Parietal lobe (tissue), 2 donors: Measurements from ENCODE around the gene NEURL4. TPM values are rescaled to one million over a fixed set of nuclear protein-coding genes. Genes with fewer than 3 reads are reported as not detected.

Experiments
- small RNA-seq: library from RNA; depleted of rRNA; stranded (forward); fragments of <200 nt; gene quantifications from one replicate; pipeline ENCODE3, GENCODE V24; 2014; ENCODE audit warnings: low replicate concordance
- total RNA-seq: library from RNA; depleted of rRNA; stranded (reverse); fragments of >200 nt; gene quantifications from one replicate; pipeline ENCODE4 v1.2.3, GENCODE V29; 2014

The NEURL4 gene
- total RNA-seq = 61.0 TPM

DNA sequence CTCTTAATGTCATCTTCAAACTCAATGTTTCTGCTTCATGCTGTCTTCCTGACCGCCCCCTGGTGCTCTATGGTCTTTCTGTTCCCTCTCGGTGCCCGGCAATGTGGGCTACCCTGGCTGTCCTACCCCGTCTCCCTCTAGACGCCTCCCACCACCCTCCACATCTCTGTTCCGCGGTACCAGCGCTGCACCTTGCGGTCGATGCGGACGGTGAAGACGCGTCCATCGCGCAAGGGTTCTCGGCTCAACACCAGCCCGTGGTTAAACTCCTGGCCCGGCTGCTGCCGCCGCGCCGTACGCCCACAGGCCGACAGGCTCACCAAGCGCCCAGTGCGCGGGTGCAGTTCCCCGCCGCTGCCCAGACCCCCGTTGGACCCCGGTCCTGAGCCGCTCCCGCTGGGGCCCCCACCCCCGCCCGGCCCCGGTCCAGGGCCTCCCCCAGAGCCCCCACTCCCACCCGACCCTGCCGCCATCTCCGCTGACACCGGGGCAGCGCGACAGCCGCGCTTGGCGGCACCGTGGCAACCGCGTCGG, at the start of gene NEURL4:
NEURL4 (minus strand) TSS at position 496 of the 534 bp plus-strand sequence; CDS start at position 473, 23 bp downstream.

DNA sequence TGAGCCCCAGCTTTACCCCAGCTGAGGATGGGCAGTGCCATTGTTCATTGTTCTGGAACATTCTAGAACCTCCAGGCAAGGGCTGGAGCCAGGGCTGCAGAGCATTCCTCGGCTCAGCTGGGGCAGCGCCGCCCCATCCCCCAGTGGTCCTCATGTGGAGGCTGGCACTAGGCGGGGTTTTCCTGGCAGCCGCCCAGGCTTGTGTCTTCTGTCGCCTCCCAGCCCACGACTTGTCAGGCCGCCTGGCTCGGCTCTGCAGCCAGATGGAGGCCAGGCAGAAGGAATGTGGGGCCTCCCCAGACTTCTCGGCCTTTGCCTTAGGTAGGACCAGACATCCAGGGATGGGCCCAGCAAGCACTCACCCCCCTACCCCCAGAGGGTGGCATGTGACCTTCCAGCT, 25.9 kb upstream of the NEURL4 start, which contains the start of gene TMEM95:
TMEM95 (plus strand) TSS at position 104 of the 400 bp plus-strand sequence; CDS start at position 153, 49 bp downstream.

DNA sequence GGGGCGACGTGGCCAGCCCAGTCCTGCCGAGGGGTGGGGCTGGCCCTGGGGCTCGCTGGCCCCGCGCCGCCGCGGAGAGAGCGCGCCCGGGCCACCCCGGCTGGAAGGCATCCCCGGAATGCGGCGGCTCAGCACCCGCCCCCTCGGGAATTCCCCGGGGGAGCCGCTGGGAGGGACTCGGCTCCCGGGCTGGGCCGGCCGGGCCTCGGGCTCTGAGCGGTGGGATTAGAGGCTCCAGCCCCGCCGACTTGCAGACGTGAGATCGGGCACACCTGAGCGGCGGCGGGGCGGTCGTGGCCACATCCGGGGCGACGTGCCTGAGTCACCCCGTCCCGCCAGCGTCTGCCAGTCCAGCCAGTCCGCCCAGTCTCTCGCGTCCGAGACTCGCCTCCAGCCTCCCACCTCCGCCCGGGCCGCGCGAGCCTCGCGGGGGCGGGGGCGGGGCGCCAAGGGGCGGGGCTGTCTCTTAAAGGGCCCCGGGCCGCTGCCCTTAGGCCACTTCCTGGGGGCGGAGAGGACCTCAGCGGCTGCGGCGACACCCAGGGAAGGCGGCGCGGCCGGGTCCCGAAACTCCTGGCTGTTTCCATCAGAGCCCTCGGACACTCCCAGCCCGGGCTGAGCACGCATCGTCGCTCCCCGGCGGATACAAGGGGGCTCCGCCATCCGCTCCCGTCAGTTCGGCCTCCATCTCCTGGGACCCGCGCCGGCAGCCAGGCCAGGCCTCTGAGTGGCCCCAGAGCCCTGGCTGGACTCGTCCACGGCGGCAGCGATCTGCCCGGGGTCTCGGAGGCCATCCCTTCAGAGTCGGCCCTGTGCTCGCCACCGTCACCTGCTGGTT, 22.7 kb upstream of the NEURL4 start, which contains the start of gene KCTD11:
KCTD11 (plus strand) TSS at position 498 of the 838 bp plus-strand sequence.

DNA sequence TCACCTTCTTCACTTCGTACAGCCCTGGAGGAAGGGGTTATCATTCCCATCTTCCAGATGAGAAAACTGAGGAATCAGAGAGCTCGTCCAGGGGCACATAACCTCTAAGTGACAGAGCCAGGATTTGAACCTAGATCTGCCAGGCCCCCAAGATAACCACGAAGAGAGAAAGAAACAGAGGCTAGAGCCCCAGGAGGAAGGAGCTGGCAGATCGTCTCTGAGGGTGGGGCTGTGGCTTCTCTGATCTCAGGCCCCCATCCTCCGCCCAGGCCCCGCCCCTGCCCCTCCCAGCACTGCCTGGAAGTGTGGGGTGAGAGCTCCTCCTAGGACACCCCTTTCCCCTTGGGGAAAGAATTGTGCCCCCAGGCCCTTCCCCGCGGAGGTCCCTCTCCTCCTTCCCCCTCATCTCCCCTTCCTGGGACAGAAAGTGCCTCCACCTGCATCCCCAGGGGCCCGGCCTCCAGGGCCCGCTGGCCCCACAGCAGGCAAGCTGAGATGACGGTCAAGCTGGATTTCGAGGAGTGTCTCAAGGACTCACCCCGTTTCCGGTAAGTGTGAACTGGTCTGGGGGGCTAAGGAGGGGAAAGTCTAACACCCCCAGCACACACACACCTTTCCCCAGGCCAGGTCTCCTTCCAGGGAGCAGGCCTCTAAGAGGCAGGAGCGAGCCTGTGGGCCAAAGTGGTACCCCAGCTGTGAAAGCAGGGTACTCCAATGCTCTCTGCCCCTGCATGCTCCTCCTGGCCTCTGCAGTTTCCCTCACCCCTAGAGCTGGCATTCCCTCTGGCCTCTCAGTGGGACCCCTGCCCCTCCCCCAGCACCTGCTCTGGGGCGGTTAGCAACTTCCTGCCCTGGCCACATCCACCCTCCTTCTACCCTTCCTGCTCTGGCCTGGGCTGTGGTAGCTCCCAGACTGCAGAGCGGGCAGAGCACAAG, 7.4 kb upstream of the NEURL4 start, which contains the start of gene ACAP1:
ACAP1 (plus strand) TSS at position 290 of the 936 bp plus-strand sequence; CDS start at position 496, 206 bp downstream.

DNA sequence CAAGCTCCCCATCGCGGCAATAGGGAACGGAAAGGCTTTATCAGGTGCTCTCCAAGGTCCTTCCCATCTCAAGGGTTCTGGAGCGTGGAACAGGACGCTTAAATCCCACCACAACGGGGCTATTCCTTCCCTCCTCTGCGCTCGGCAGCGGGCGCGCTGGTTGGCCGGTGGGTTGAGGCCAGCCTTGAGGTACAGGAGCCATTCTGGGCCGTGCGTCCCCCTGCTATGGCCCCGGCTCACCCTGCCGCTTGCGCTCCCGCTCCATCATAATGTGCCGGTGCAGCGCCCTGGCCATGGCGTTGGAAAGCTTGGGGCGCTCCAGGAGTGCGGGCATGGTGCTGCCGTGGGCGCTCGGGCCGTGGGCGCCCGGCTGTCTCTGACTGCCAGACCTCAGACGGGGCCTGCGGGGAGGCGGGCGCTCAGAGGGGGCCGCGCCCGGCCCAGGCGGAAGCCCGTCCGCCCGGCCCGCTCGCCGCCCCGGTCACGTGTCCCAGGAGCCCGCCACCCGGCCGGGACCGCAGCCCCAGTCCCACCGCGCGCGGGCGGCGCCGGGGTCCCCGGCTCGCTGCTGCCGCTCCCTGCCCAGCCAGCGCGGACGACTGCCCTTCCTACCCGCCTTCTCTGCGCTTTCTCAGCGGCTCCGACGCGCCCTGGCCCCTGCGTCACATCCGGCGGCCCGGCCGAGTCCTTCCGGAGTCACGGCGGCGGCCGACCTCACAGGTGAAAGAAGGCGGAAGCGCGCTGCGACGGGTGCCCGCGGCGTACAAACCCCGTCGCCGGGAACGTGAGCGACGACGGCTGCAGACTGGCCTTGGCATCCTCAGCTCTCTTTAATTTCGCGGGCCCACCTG, 14.2 kb downstream of the NEURL4 start, which contains the start of gene GPS2:
GPS2 (minus strand) TSS at position 642 of the 851 bp plus-strand sequence; CDS start at position 334, 308 bp downstream.

DNA sequence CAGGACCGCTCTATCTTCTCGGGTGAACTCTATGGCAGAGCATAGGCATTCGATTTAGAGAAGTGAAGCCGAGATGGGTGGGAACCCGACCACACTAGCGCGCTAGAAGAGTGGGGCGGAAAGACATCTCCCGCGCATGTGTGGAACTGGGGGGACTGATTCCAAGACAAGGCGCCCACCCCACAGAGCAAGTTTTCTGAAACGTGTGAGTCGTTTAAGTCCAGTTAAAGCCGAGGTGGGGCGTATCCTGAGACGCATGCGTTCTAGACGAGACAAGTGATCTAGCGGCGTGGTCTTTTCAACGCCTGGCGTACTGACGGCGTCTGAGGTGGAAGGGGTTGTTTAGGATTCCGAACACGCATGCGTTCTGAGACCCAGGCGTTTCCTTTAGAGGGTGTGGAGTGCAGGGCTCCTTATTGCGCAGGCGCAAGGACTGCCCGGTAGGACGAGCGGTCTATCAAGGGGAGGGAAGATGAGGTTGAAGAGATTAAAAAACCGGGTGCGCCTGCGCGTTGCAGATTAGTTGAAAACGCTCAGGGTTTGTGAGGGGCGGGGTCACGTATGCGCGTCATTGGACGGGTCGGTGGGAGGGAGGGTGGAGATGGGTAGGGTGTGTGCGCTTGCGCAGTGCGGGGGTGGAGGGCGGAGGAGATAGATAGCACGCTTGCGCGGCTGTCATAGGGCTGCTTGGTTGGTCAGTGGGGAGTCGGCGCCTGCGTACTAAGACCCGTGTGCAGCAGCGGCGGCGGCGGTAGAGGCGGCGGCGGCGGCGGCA, 22.0 kb downstream of the NEURL4 start, which contains the start of gene EIF5A:
EIF5A (plus strand) TSS at position 718 of the 775 bp plus-strand sequence. CDS start 2,008 bp downstream, outside the sequence.

DNA sequence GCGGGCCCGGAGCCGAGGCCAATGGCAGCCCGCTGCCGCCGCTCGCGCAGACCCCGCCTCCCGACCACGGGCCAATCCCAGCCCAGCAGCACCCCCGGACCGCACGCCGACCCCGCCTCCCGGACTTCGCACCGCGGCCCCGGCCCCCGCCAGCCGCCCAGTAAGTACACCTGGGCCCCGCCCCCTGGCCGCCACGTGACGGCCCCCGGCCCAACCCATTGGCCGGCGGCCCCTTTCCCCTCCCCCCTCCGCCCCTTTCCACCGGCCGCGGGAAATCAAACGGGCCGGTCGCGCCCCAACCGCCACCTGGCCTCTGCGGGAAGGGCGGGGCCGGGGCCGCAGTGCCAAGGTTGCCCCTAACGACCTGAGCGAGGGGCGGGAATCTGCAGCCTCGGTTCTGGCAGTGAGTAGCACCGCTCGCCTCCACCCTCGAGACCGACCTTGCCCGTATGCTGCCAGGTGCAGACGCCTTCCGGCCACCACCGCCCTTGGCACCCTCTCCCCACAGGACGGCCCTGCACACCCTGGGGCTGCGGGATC, 34.5 kb downstream of the NEURL4 start, which contains the start of gene YBX2:
YBX2 (minus strand) TSS at position 26 of the 540 bp plus-strand sequence. CDS start 139 bp downstream, outside the sequence.

DNA sequence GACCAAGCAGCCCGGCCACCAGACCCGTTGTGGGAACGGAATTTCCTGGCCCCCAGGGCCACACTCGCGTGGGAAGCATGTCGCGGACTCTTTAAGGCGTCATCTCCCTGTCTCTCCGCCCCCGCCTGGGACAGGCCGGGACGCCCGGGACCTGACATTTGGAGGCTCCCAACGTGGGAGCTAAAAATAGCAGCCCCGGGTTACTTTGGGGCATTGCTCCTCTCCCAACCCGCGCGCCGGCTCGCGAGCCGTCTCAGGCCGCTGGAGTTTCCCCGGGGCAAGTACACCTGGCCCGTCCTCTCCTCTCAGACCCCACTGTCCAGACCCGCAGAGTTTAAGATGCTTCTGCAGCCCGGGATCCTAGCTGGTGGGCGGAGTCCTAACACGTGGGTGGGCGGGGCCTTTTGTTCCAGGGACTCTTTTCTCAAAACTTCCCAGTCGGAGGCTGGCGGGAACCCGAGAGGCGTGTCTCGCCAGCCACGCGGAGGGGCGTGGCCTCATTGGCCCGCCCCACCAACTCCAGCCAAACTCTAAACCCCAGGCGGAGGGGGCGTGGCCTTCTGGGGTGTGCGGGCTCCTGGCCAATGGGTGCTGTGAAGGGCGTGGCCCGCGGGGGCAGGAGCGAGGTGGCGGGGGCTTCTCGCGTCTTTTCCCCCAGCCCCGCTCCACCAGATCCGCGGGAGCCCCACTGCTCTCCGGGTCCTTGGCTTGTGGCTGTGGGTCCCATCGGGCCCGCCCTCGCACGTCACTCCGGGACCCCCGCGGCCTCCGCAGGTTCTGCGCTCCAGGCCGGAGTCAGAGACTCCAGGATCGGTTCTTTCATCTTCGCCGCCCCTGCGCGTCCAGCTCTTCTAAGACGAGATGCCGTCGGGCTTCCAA, 47.8 kb downstream of the NEURL4 start, which contains the start of gene SLC2A4:
SLC2A4 (plus strand) TSS at position 645 of the 879 bp plus-strand sequence; CDS start at position 862, 217 bp downstream.

Small RNA genes lying within 50 kb of the gene (small RNA-seq; reads per million reads assigned to genes)
- gene AC026954.2 = not detected
- gene RF00019 = not detected

Other genes with a start within 250 kb of the NEURL4 start
- not detected for gene CLEC10A, start 249.1 kb downstream of the NEURL4 start, total RNA-seq
- not detected for gene ASGR2, start 214.5 kb downstream of the NEURL4 start, total RNA-seq
- 12.5 TPM for gene ASGR1, start 150.0 kb downstream of the NEURL4 start, total RNA-seq
- gene DLG4, start 109.5 kb downstream of the NEURL4 start, total RNA-seq = 155 TPM
- 147 TPM for gene ACADVL, start 109.4 kb downstream of the NEURL4 start, total RNA-seq
- gene DVL2, start 94.8 kb downstream of the NEURL4 start, total RNA-seq = 81.4 TPM
- gene PHF23, start 89.9 kb downstream of the NEURL4 start, total RNA-seq = 25.7 TPM
- 103 TPM for gene GABARAP, start 86.9 kb downstream of the NEURL4 start, total RNA-seq
- gene CTDNEP1, start 77.6 kb downstream of the NEURL4 start, total RNA-seq = 34.1 TPM
- 26.6 TPM for gene ELP5, start 77.1 kb downstream of the NEURL4 start, total RNA-seq
- gene CLDN7, start 66.9 kb downstream of the NEURL4 start, total RNA-seq = not detected
- not detected for gene SLC2A4, start 47.6 kb downstream of the NEURL4 start, total RNA-seq
- 2.5 TPM for gene YBX2, start 34.7 kb downstream of the NEURL4 start, total RNA-seq
- gene EIF5A, start 21.7 kb downstream of the NEURL4 start, total RNA-seq = 132 TPM
- gene GPS2, start 14.0 kb downstream of the NEURL4 start, total RNA-seq = 59.8 TPM
- not detected for gene ACAP1, start 7.2 kb upstream of the NEURL4 start, total RNA-seq
- gene KCTD11, start 22.8 kb upstream of the NEURL4 start, total RNA-seq = 2.5 TPM
- not detected for gene TMEM95, start 25.8 kb upstream of the NEURL4 start, total RNA-seq
- 1.3 TPM for gene TNK1, start 51.8 kb upstream of the NEURL4 start, total RNA-seq
- gene PLSCR3, start 65.2 kb upstream of the NEURL4 start, total RNA-seq = 29.7 TPM
- gene TMEM256, start 74.8 kb upstream of the NEURL4 start, total RNA-seq = 42.9 TPM
- 22.8 TPM for gene NLGN2, start 78.5 kb upstream of the NEURL4 start, total RNA-seq
- gene SPEM1, start 91.0 kb upstream of the NEURL4 start, total RNA-seq = not detected
- gene SPEM2, start 96.3 kb upstream of the NEURL4 start, total RNA-seq = not detected
- not detected for gene SPEM3, start 99.5 kb upstream of the NEURL4 start, total RNA-seq
- gene TMEM102, start 106.1 kb upstream of the NEURL4 start, total RNA-seq = 1.9 TPM
- gene FGF11, start 110.2 kb upstream of the NEURL4 start, total RNA-seq = 13.1 TPM
- 15.3 TPM for gene CHRNB1, start 115.7 kb upstream of the NEURL4 start, total RNA-seq
- 20.0 TPM for gene ZBTB4, start 150.3 kb upstream of the NEURL4 start, total RNA-seq
- not detected for gene SLC35G6, start 152.1 kb upstream of the NEURL4 start, total RNA-seq
- gene POLR2A, start 155.0 kb upstream of the NEURL4 start, total RNA-seq = 106 TPM
- 6.6 TPM for gene TNFSF12, start 219.7 kb upstream of the NEURL4 start, total RNA-seq
- gene TNFSF13, start 229.4 kb upstream of the NEURL4 start, total RNA-seq = 0.94 TPM
- 67.6 TPM for gene SENP3, start 232.6 kb upstream of the NEURL4 start, total RNA-seq